K562 (cell line): ENCODE results near the gene GMNN. TPM values are rescaled to one million over a fixed set of nuclear protein-coding genes. Genes with fewer than 3 reads are reported as not detected.

Source experiments
- ATAC-seq: fragments of 200-7000 bp; cut with Tn5 transposase; 3 replicates; pipeline ENCODE4 v1.9.1; 2020; ENCODE audit warnings: moderate library complexity
- BruUV-seq: library from RNA; stranded (reverse); fragments of 400-500 nt; replicated peaks from 2 replicates; lab custom pipeline; 2021; lab: Mats Ljungman, UMichigan
- CTCF ChIA-PET: fragments of 300-600 bp; formaldehyde crosslinking; extraction: SDS; loops from one replicate; lab custom pipeline; 2021; ENCODE audit warnings: low intra/inter-chr PET ratio; lab: Yijun Ruan, JAX
- POLR2A ChIA-PET: fragments of 300-600, 350-650 bp; sonication (Branson Sonifier 250); formaldehyde crosslinking; extraction: SDS; loops from one replicate; lab custom pipeline; 2021; ENCODE audit warnings: antibody characterized with exemption, inconsistent platforms; lab: Yijun Ruan, JAX
- DNase-seq, 4 experiments: peaks; one replicate each; pipeline versions ENCODE4 v3.0.0 to v3.0.0-alpha.2; 2011 to 2018; ENCODE audit warnings: low spot score in 3 of 4, mixed read lengths in 3 of 4; ENCODE audit errors: extremely low read depth in 1 of 4
- FAIRE-seq: peaks from 2 replicates; lab custom pipeline; 2011; peaks lifted over from hg19 to GRCh38; lab: Jason Lieb, UNC
- H2AFZ ChIP-seq: 2 replicates; pipeline ENCODE4 v1.6.0; 2011; ENCODE audit warnings: low read depth, low read length, control low read depth, inconsistent platforms
- H3K27ac ChIP-seq: fragments of 200-600 bp; 3 replicates; pipeline ENCODE4 v1.8.0; 2011; ENCODE audit warnings: low read depth, mild to moderate bottlenecking, control low read depth, inconsistent platforms, low read length, moderate library complexity, mixed read lengths; ENCODE audit errors: extremely low read depth
- H3K27me3 ChIP-seq, 2 experiments: fragments of 300-600 bp in 1 of 2; 2 replicates in 1 of 2; 3 replicates in 1 of 2; pipeline versions ENCODE4 v1.6.0 to v1.8.0; 2011; ENCODE audit warnings: inconsistent platforms in 2 of 2, low read length in 2 of 2, mild to moderate bottlenecking in 1 of 2, mixed read lengths in 1 of 2, moderate library complexity in 1 of 2; ENCODE audit not compliant: control insufficient read depth in 2 of 2, insufficient read depth in 2 of 2
- H3K36me3 ChIP-seq: fragments of 300-600 bp; 3 replicates; pipeline ENCODE4 v1.8.0; 2011; ENCODE audit warnings: mild to moderate bottlenecking, low read length, inconsistent platforms; ENCODE audit not compliant: control insufficient read depth, insufficient read depth
- H3K4me1 ChIP-seq, 2 experiments: fragments of 200-600 bp in 1 of 2; replicated peaks in 1 of 2; 2 replicates in 1 of 2; 3 replicates in 1 of 2; pipeline versions ENCODE4 v1.5.1 to v1.8.0; 2011; ENCODE audit warnings: inconsistent platforms in 2 of 2, low read length in 2 of 2, mild to moderate bottlenecking in 1 of 2, mixed read lengths in 1 of 2, moderate library complexity in 1 of 2; ENCODE audit not compliant: control insufficient read depth in 2 of 2, insufficient read depth in 2 of 2
- H3K4me2 ChIP-seq: 2 replicates; pipeline ENCODE4 v1.6.1; 2011; ENCODE audit warnings: low read length, control low read depth, inconsistent platforms, mixed read lengths; ENCODE audit not compliant: insufficient read depth
- H3K4me3 ChIP-seq: fragments of 200-600 bp; sonication (generic), shearing (Covaris generic); 2 replicates; pipeline ENCODE4 v1.5.1; 2016; ENCODE audit warnings: control low read depth, inconsistent platforms
- H3K79me2 ChIP-seq: fragments of 200-600 bp; 3 replicates; pipeline ENCODE4 v1.8.0; 2011; ENCODE audit warnings: low read length, inconsistent platforms; ENCODE audit not compliant: control insufficient read depth, insufficient read depth
- H3K9ac ChIP-seq, 2 experiments: 2 replicates each; pipeline versions ENCODE4 v1.6.0 to v1.6.1; 2011; ENCODE audit warnings: low read depth in 2 of 2, low read length in 2 of 2, control low read depth in 1 of 2, inconsistent platforms in 1 of 2, mild to moderate bottlenecking in 1 of 2, mixed read lengths in 1 of 2; ENCODE audit not compliant: insufficient read depth in 1 of 2
- H3K9me1 ChIP-seq: one replicate; pipeline ENCODE4 v1.6.0; 2011; ENCODE audit warnings: inconsistent platforms, mild to moderate bottlenecking, low read length, moderate library complexity; ENCODE audit not compliant: control insufficient read depth, insufficient read depth
- H3K9me3 ChIP-seq: replicated peaks from 2 replicates; pipeline ENCODE4 v1.5.1; 2011; ENCODE audit warnings: low read depth, low read length, inconsistent platforms; ENCODE audit not compliant: control insufficient read depth, insufficient read depth
- H4K20me1 ChIP-seq: replicated peaks from 2 replicates; pipeline ENCODE4 v1.6.1; 2011; ENCODE audit warnings: low read length, inconsistent platforms, mixed read lengths; ENCODE audit not compliant: control insufficient read depth, insufficient read depth
- CEBPG ChIP-seq, 3 experiments: fragments of 200-800 bp in 1 of 3; sonication (Bioruptor generic) in 1 of 3; sonication (generic) in 1 of 3; formaldehyde crosslinking in 1 of 3; IDR thresholded peaks in 2 of 3; conservative IDR thresholded peaks in 1 of 3; 2 replicates each; pipeline versions ENCODE4 v1.6.1 to v1.8.0; 2016 to 2022; ENCODE audit warnings: missing compliant biosample characterization in 2 of 3, missing genetic modification characterization in 2 of 3, mild to moderate bottlenecking in 1 of 3, missing genetic modification reagents in 1 of 3
- FUS ChIP-seq: fragments of 200-400 bp; formaldehyde crosslinking; optimal IDR thresholded peaks from 2 replicates; pipeline ENCODE3; 2017; ENCODE audit warnings: low read depth, low read length
- RBM39 ChIP-seq: fragments of 200-400 bp; formaldehyde crosslinking; optimal IDR thresholded peaks from 2 replicates; pipeline ENCODE3; 2018; ENCODE audit warnings: low read depth, low read length
- SIRT6 ChIP-seq: IDR thresholded peaks from one replicate; pipeline ENCODE4 v1.6.1; 2012; ENCODE audit warnings: low read depth, mild to moderate bottlenecking, control low read depth, inconsistent platforms, low read length, moderate library complexity
- SMARCA4 ChIP-seq: fragments of 450-650 bp; IDR thresholded peaks from 2 replicates; pipeline ENCODE4 v1.6.1; 2016
- SMARCE1 ChIP-seq: fragments of 450-650 bp; IDR thresholded peaks from 2 replicates; pipeline ENCODE4 v1.7.1; 2016; ENCODE audit warnings: mild to moderate bottlenecking
- ZC3H11A ChIP-seq: IDR thresholded peaks from 2 replicates; pipeline ENCODE4 v1.6.1; 2012; ENCODE audit warnings: low read depth, low read length, improper control_type of control experiment
- ZNF586 ChIP-seq: fragments of 450-650 bp; formaldehyde crosslinking; conservative IDR thresholded peaks from 2 replicates; pipeline ENCODE4 v1.4.0; 2020; ENCODE audit warnings: mild to moderate bottlenecking, moderate library complexity
- WGBS: fragments of 100-300 bp; shearing (Covaris generic); methylation state at CpG from one replicate; pipeline ENCODE4 v1.1.6; 2016; ENCODE audit warnings: low coverage, mixed read lengths; ENCODE audit not compliant: insufficient coverage; ENCODE audit errors: missing lambda C conversion rate; 5-methylcytosine and 5-hydroxymethylcytosine counted together
- in situ Hi-C: fragments of 300-500 bp; cut with MboI; formaldehyde crosslinking; loops from 4 replicates; pipeline ENCODE4 v1.15.0; 2018; ENCODE audit warnings: inconsistent platforms, mixed read lengths
- intact Hi-C: fragments of 100-400 bp; cut with micrococcal nuclease; formaldehyde crosslinking; loops from 2 replicates; pipeline ENCODE4 v1.14.2; 2022
- polyA plus RNA-seq, 8 experiments: library from polyadenylated mRNA; depleted of rRNA in 4 of 8; stranded (reverse) in 5 of 8; unstranded in 3 of 8; fragments of >200 nt; fragmentation: Nextera tagmentation in 2 of 8; fragmentation: Illumina TruSeq in 1 of 8; extraction: Ambion mirVana in 2 of 8; extraction: Trizol in 1 of 8; gene quantifications; 2 replicates each; pipeline versions ENCODE4 v1.2.1 to v1.2.3, GENCODE V29; 2011 to 2014; ENCODE audit warnings: inconsistent platforms in 1 of 8, missing spikeins in 1 of 8
- total RNA-seq, 7 experiments: library from RNA; depleted of rRNA in 6 of 7; stranded (reverse); fragments of >200 nt in 6 of 7; fragmentation: Illumina TruSeq in 2 of 7; extraction: Trizol in 2 of 7; gene quantifications; 2 replicates each; pipeline versions ENCODE4 v1.2.1 to v1.2.3, GENCODE V29; 2011 to 2021; ENCODE audit warnings: low replicate concordance in 1 of 7

The GMNN gene
- total and polyA plus RNA-seq, 9 of the 15 experiments (the other 6 are each of a cell fraction or from before 2014, with no cell fraction given), result 144 to 370 (median 210) TPM

GRCh38 chr6:24779416-24780016, 4.8 kb downstream of the GMNN start:
- no peaks in the 10 kb centered on the region for H3K9me1 ChIP-seq
- H3K4me3 ChIP-seq, result no peak overlapping the region
- no TSS peak for BruUV-seq
- no peak overlapping the region for H2AFZ ChIP-seq
- H3K4me1 ChIP-seq, result peaks cover 6 to 8% of the 10 kb centered on the region in 2 experiments; a peak in 4 of 5 replicates
- no peak overlapping the region for H3K27ac ChIP-seq
- ATAC-seq (no peak), DNase-seq (no peak), FAIRE-seq (no peak)
- H3K27me3 ChIP-seq, result no peaks in the 10 kb centered on the region
- peaks cover 73% of the 10 kb centered on the region for H3K36me3 ChIP-seq
- POLR2A ChIA-PET, result interaction anchor here (0.6 to 2.1 kb wide), 3 partner anchors 9 to 61 kb away, joined by 3 to 8 read pairs (median 5); partner anchors contain the start of gene C6orf62
- H3K9ac ChIP-seq, result peak overlapping the region in 1 of 2 experiments; percentile 1; a peak in 1 of 4 replicates
- 14% methylated on average over 3 of the region's 3 CpGs for WGBS
- 0 out of 2 replicates have a peak, but pooled peaks have one; percentile 22 for TF ChIP-seq SMARCA4
- TF ChIP-seq SIRT6, result no peak
- H3K4me2 ChIP-seq, result peak overlapping the region; percentile 22; the same call in 1 of the 2 replicates
- peaks cover 81% of the 10 kb centered on the region for H3K79me2 ChIP-seq
- H3K9me3 ChIP-seq, result no peaks in the 10 kb centered on the region
- H4K20me1 ChIP-seq, result peaks cover 12% of the 10 kb centered on the region; the same call in 1 of the 2 replicates
- in situ Hi-C loops, result no loop called here
- intact Hi-C loops, result loop anchor here (10.0 kb wide), 2 partner anchors 1245 to 1435 kb away; a partner anchor contains a TSS
- CTCF ChIA-PET, result no interaction called here

- no peak for TF ChIP-seq FUS
- no peak for TF ChIP-seq ZNF586
- TF ChIP-seq ZC3H11A, result no peak
- TF ChIP-seq RBM39, result no peak
- no peak for TF ChIP-seq SMARCE1
- no peak for TF ChIP-seq CEBPG (CRISPR knock-in tag; IDR thresholded peaks at IDR 0.05)
- peak in 1 of 2 experiments; percentile 35; a peak in 1 of 4 replicates for TF ChIP-seq CEBPG (tag; conservative IDR thresholded peaks at IDR 0.05 in 1 of 2, IDR thresholded peaks at IDR 0.05 in 1 of 2)
- Histone ChIP-seq H3K27ac (no peak overlapping the region), H2AFZ (no peak overlapping the region), H3K9ac (no peak overlapping the region), H3K4me2 (no peak overlapping the region), H3K79me2 (peaks cover 76% of the 10 kb centered on the region), H3K4me1 (peaks cover 4 to 6% of the 10 kb centered on the region in 2 experiments; a peak in 4 of 5 replicates), H3K36me3 (peaks cover 80% of the 10 kb centered on the region), H3K27me3 (no peaks in the 10 kb centered on the region), H3K9me3 (no peaks in the 10 kb centered on the region), H4K20me1 (peaks cover 12% of the 10 kb centered on the region; the same call in 1 of the 2 replicates), H3K9me1 (no peaks in the 10 kb centered on the region), H3K4me3 (no peak overlapping the region)
- in situ Hi-C loops (no loop called here), intact Hi-C loops (no loop called here)
- no peak for FAIRE-seq
- POLR2A ChIA-PET, result no interaction called here
- ATAC-seq, result no peak
- 96% methylated on average over 4 of the region's 4 CpGs for WGBS
- BruUV-seq, result no TSS peak
- DNase-seq, result no peak
- CTCF ChIA-PET, result no interaction called here
These were observed 5.5 kb downstream of the GMNN start for GRCh38 chr6:24780206-24780605.
